Loucy (cell line): ENCODE measurements around the gene PPP1R14C.

Source experiments
- H2AFZ ChIP-seq: fragments of 200-600 bp; sonication (generic); 2 replicates; pipeline ENCODE4 v1.6.0; 2016; ENCODE audit warnings: antibody characterized with exemption, mild to moderate bottlenecking, low read length, moderate library complexity
- H3F3A ChIP-seq: fragments of 200-600 bp; 2 replicates; pipeline ENCODE4 v1.6.0; 2016; ENCODE audit warnings: antibody characterized with exemption, low read depth, mild to moderate bottlenecking
- H3K27me3 ChIP-seq: fragments of 200-600 bp; sonication (generic); 2 replicates; pipeline ENCODE4 v1.6.1; 2014; ENCODE audit warnings: low read length, mild to moderate bottlenecking; ENCODE audit not compliant: insufficient read depth, poor library complexity, severe bottlenecking
- H3K36me3 ChIP-seq: fragments of 200-600 bp; sonication (generic); 2 replicates; pipeline ENCODE4 v1.6.1; 2016; ENCODE audit warnings: low read length; ENCODE audit not compliant: insufficient read depth
- H3K4me1 ChIP-seq: fragments of 200-600 bp; sonication (generic); 2 replicates; pipeline ENCODE4 v1.5.1; 2014; ENCODE audit warnings: low read length, mild to moderate bottlenecking; ENCODE audit not compliant: insufficient read depth, poor library complexity, severe bottlenecking
- H3K4me2 ChIP-seq: fragments of 200-600 bp; sonication (generic); 2 replicates; pipeline ENCODE4 v1.6.0; 2014; ENCODE audit warnings: antibody characterized with exemption, low read length, low read depth, mild to moderate bottlenecking; ENCODE audit not compliant: poor library complexity, severe bottlenecking
- H3K4me3 ChIP-seq: fragments of 200-600 bp; sonication (generic); 2 replicates; pipeline ENCODE4 v1.5.1; 2014; ENCODE audit warnings: low read length, mild to moderate bottlenecking, mixed read lengths; ENCODE audit not compliant: poor library complexity, severe bottlenecking
- H3K79me2 ChIP-seq: fragments of 200-600 bp; sonication (generic); 2 replicates; pipeline ENCODE4 v1.6.1; 2014; ENCODE audit warnings: low read length; ENCODE audit not compliant: insufficient read depth
- H3K9ac ChIP-seq: fragments of 200-600 bp; sonication (generic); 2 replicates; pipeline ENCODE4 v1.6.0; 2014; ENCODE audit warnings: mild to moderate bottlenecking, low read depth, low read length, moderate library complexity; ENCODE audit not compliant: poor library complexity, severe bottlenecking
- H3K9me2 ChIP-seq: fragments of 200-600 bp; sonication (generic); replicated peaks from 2 replicates; pipeline ENCODE4 v1.6.1; 2016; ENCODE audit warnings: low read depth, low read length, mixed read lengths
- H3K9me3 ChIP-seq: fragments of 200-600 bp; sonication (generic); 2 replicates; pipeline ENCODE4 v1.6.1; 2014; ENCODE audit warnings: mild to moderate bottlenecking, antibody characterized with exemption, low read length, low read depth; ENCODE audit not compliant: insufficient read depth
- H4K20me1 ChIP-seq: fragments of 200-600 bp; sonication (generic); 2 replicates; pipeline ENCODE4 v1.6.0; 2014; ENCODE audit warnings: antibody characterized with exemption, low read length, mild to moderate bottlenecking; ENCODE audit not compliant: insufficient read depth, poor library complexity, severe bottlenecking
- CTCF ChIP-seq: fragments of 200-600 bp; sonication (generic); conservative IDR thresholded peaks from 2 replicates; pipeline ENCODE4 v1.5.1; 2014; ENCODE audit warnings: mild to moderate bottlenecking, antibody characterized with exemption, low read length
- EZH2phosphoT487 ChIP-seq: fragments of 200-600 bp; IDR thresholded peaks from 2 replicates; pipeline ENCODE4 v1.6.1; 2018; ENCODE audit warnings: antibody characterized with exemption, mild to moderate bottlenecking, moderate library complexity, borderline replicate concordance

PPP1R14C gene

GRCh38 chr6:150116200-150116800 is 26.5 kb upstream of the PPP1R14C start:
- Histone ChIP-seq H3K4me2 (no peak overlapping the region), H3F3A (peaks cover 4% of the 10 kb centered on the region; the same call in 1 of the 2 replicates), H3K36me3 (no peaks in the 10 kb centered on the region), H3K27me3 (no peaks in the 10 kb centered on the region), H3K9ac (no peak overlapping the region), H3K4me3 (no peak overlapping the region), H3K4me1 (peaks cover 22% of the 10 kb centered on the region), H3K9me3 (no peaks in the 10 kb centered on the region), H4K20me1 (no peaks in the 10 kb centered on the region), H3K9me2 (no peaks in the 10 kb centered on the region), H3K79me2 (no peaks in the 10 kb centered on the region), H2AFZ (no peak overlapping the region)
- TF ChIP-seq CTCF = no peak
- no peak for TF ChIP-seq EZH2phosphoT487

- peaks cover 4% of the 10 kb centered on the region; the same call in 1 of the 2 replicates for H3F3A ChIP-seq
- H3K9me3 ChIP-seq = no peaks in the 10 kb centered on the region
- TF ChIP-seq EZH2phosphoT487 = no peak
- TF ChIP-seq CTCF = no peak
- H2AFZ ChIP-seq = no peak overlapping the region
- no peaks in the 10 kb centered on the region for H3K36me3 ChIP-seq
- no peak overlapping the region for H3K9ac ChIP-seq
- no peaks in the 10 kb centered on the region for H4K20me1 ChIP-seq
- H3K4me2 ChIP-seq = no peak overlapping the region
- H3K27me3 ChIP-seq = no peaks in the 10 kb centered on the region
- no peak overlapping the region for H3K4me3 ChIP-seq
- H3K79me2 ChIP-seq = no peaks in the 10 kb centered on the region
- peaks cover 34% of the 10 kb centered on the region for H3K4me1 ChIP-seq
- H3K9me2 ChIP-seq = no peaks in the 10 kb centered on the region
Observed at GRCh38 chr6:150118203-150118602, 24.6 kb upstream of the PPP1R14C start.

- H3F3A ChIP-seq = peaks cover 4% of the 10 kb centered on the region; the same call in 1 of the 2 replicates
- H3K4me1 ChIP-seq = peaks cover 38% of the 10 kb centered on the region
- H3K79me2 ChIP-seq = no peaks in the 10 kb centered on the region
- H3K9ac ChIP-seq = peak overlapping the region; percentile 11
- no peaks in the 10 kb centered on the region for H3K27me3 ChIP-seq
- H3K4me3 ChIP-seq = peak overlapping the region; percentile 50
- TF ChIP-seq EZH2phosphoT487 = no peak
- no peak for TF ChIP-seq CTCF
- no peaks in the 10 kb centered on the region for H3K36me3 ChIP-seq
- peak overlapping the region; percentile 61 for H3K4me2 ChIP-seq
- no peaks in the 10 kb centered on the region for H3K9me3 ChIP-seq
- no peaks in the 10 kb centered on the region for H3K9me2 ChIP-seq
- H2AFZ ChIP-seq = no peak overlapping the region
- no peaks in the 10 kb centered on the region for H4K20me1 ChIP-seq
Observed at GRCh38 chr6:150118627-150119026, 24.2 kb upstream of the PPP1R14C start.
